Activated gamma-delta T cell treated with Interleukin-2 at 50 U/mL for 16 hours (primary cell): ENCODE results near the gene PRKAG1.
A peak's percentile ranks its signal among the peaks of the same experiment; 100 is the strongest.

Experiments used
- DNase-seq: peaks from one replicate; pipeline ENCODE4 v3.0.0-alpha.2; 2020

The PRKAG1 gene

DNA sequence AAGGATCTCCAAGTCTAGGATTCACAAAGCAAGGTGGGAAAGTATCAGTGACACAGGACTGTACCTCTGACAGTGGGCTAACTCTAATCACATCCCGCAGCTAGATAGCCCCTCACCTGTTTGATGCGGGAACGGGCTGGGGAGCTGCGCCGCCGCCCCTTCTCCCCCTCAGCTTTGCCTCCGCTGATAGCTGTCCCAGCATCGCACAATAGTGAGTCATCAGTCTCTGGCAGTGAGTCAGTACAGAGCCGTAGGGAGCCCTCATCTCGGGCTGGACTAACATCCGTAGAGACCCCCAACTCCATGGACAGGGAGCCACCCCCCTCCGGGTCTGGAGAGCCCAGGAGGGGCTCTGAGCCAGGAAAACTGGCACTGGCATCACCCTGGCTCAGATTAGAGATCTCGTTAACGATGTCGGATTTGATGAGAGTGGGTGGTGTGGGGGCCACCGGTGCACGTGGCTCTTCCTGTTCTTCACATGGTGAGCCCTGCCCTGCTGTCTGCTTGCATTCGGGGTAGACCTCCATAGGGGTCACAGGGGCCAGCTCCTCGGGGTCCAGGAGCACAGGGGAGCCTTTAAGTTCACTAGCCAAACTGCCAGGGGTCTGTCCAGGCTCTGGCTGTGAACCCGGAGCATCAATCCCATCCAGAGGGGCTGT is 31.1 kb upstream of the PRKAG1 start:
- DNase-seq = no peak

DNA sequence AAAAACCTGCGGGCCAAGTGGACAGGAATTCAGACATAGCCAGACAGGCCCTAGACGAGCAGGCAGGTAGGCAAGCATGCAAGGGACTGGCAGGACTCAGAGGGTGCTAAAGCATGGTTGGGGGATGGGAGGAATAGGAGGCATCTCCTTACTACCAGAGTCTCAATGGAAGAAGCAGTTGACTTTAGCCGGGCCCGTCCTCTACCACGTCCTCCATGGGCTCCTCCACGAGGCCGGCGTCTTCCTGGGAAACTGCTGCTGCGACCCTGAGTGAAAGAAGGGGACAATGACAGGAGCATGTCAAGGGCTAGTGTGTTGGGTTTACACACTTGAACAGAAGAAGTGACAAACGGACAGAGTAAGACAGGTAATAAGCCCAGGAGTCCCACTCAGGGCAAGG is 30.4 kb upstream of the PRKAG1 start:
- no peak for DNase-seq

DNA sequence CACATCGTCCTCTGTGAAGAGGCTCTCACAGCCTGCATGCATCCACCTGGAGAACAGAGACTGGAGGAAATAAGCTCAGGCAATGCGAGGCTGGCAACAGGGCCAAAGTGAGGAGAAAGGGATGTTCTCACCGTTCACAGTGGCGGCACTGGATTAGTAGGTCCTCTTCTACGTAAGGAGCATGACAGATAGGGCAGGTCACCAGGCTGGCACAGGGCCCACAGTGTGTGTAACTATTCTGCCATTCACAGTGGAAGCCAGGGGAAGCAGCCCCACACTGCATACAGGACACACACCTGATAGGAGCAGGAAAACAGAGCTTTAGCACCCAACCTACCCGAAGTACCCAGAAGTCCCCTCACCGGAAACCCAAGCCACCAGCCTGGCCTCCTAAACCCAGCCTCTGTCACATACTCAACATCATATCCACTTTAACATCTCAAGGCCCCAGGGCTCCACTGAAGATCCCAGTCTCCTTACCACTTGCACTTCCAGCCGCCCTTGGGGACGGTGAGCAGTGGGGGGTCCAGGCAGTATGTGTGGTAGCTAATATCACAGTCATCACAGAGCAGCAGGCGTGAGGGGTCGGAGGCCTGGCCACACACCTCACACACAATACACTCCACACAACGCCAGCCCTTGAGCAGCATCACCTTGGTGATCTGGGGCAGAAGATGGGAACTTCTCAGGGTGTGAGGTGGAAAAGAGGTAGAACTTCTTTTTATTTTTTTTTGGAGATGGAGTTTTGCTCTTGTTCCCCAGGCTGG is 27.7 kb upstream of the PRKAG1 start:
- no peak for DNase-seq

DNA sequence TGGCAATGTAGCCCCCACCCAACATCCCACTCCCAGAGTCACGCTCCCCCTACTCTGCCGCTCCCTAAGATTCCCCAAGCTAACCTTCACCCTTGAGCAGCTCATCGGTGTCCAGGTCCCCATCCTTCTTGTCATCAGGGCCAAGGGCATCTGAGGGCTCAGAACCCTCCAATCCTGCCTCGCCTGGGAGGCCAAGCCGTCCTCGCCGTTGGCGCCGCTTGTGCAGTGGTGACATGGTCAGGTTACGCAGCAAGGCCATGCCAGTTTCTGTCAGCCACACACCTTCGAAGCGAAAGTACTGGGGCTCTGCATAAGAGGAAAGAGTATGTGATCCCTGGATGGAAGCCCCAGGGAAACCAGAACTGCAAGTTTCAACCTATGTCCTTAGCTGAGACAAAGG is 26.1 kb upstream of the PRKAG1 start:
- DNase-seq = no peak

DNA sequence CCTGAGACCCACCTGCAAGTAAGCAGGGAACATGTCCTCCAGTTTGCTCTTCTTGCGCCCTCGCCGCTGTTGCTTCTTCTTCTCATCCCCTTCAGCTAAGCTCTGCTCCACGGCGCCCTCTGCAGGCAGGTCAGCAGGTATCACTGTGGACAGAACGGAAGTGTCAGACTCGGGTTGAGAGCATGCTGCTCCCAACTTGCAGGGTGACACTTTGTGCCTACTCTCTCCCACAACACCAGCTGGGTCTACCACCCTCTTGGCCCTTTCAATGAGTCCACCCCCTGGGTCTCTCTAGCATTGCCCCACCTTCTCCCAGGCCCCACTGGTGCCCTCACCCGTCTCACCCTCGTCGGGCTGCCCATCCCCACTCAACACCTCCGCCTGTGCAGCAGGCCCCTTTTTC is 25.3 kb upstream of the PRKAG1 start:
- DNase-seq = peak; percentile 75

DNA sequence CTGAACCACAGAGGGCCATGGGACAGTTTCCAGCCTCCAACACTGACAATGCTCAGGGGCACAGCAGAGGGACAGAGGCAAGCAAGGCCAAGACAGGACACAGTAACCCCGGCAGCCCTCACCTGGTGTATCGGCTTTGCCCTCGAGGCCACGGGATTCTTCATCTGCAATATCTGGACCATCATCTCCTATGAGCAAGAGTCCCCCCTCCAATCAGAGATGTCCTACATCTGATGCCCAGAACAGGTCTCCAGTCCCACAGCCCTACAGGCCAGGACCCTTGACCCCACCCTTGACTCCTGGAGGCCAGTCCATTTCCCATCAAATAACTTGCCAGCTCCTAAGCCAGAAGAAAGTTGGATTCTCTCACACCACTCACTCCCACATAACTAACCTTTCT is 24.7 kb upstream of the PRKAG1 start:
- DNase-seq = no peak

DNA sequence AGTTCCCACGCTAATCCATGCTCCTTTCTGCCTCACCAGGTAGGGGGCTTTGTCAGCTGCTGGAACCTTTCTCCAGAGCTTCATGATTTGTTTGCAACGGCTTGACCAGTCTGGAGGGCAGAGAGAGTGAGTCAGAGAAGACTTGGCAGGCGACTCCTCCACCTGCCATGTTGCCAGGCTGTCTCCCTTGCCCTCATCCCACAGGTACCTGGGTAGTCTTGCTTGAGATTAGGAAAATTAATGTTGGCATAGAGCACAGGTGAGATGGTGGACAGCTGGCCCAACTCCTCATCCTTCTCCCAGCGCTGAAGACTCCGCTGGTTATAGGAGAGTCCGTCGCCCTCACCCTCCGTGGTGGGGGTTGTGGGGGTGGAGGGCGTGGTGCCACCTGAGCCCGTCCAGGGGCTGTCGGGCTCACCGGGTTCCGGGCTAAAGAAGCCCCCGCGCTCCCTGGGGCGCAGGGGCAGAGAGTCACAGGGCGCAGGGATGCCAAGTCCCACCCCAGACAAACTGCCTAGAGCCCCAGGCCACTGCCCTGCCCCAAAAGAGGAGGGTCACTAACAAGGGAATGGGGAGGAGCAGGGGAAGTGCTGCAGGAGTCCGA is 23.4 kb upstream of the PRKAG1 start:
- no peak for DNase-seq

DNA sequence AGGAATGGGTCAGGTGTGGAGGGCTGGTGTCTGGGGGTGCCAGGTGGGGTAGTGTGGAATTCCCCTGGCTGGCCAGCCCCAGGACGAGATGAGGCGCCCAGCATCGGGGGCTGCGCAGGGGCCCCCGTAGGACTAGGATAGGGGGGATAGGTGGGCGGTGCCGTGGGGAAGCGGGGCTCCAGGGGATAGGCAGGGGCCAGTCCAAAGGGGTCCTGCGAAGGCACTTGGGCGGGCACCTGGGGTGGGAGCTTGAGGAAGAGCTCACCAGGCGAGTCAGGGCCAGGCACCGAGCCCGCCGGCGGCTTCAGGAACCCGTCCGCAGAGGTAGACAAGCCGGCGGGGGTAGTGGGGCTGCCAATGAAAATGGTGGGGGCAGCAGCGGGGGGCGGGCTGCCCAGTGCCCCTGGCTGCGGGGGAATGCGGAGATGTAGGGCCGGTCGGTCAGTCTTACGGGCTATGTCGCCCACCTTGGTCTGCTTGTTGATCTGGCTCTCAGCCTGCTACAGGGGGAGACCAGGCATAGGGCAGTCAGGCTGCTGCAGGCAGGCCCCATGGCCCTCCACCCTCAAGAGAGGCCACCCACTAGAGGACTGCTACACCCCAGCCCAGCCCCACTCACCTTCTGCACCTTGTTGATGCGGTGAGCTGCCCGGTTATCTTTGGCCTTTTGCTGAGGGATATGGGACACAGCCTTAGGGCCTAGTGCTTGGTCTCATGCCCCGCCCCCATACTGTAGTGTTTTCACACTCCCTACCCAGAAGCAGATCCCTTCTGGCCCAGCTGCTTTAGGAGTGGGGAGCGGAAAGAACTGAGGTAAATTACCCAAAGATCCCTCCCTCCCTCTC is 22.7 kb upstream of the PRKAG1 start:
- no peak for DNase-seq

DNA sequence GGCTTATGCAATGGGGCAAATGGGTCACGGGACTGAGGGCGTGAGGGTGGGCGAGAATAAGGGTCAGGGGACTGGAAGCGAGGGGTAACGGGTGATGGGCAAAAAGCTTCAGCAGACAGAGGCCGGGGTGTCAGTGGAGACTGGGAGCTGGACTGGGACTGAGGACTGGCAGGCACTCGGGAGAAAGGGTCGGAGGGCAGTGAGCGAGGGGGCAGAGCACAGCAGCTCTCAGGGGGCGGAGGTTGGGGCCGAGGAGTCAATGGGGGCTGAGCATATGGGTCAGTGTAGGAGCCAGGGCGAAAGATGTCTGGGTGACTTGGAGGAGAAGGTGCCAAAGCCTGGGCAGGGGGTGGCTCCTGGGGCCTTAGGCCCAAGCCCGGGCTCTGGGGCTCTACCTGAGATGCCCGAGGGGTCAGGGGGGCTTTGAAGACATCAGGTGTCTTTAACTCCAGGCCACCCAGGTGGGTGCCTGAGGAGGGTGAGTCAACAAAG is 21.8 kb upstream of the PRKAG1 start:
- no peak for DNase-seq

DNA sequence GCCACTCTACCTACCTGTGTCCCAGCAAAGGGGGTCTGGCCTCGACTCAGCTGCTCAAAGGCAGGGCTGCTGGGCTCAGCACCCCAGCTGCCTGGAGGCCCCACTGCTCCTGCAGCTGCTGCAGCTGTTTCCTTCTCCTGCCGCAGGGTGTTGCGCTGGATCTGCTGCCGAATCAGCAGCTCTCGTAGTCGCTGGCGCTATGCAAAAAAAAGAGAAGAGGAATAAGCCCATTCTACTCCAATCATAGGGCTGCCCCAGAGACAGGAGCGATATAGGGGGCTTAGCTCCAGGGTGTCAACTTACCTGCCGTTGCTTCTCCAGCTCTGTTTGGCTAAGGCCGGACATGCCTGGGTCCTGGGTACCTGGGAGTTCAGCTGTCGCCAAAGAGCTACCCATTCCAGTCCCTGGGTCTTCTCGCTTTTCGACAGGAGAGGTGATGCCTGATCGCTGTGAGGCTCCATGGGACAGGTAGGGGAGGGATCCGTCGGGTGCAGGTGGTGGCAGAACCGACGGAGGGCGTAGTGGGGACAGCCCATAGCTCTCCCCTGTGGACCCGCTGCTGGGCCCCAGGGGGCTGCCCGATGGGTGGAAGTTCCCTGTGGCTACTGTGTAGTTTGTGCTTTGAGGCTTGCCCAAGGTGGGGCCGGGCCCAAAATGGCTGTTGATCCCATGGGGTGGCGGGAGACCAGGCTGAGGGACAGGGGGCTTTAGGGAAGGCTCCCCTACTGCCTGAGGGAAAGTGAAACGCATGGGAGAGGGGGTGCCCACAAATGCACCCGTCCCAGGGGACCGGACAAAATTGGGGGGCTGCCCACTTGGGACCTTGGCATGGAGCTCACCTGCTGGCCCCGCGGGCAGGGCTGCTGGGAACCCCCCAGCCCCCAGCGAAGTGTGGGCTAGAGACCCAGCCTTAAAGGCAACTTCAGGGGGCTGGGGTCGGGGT is 21.1 kb upstream of the PRKAG1 start:
- no peak for DNase-seq

DNA sequence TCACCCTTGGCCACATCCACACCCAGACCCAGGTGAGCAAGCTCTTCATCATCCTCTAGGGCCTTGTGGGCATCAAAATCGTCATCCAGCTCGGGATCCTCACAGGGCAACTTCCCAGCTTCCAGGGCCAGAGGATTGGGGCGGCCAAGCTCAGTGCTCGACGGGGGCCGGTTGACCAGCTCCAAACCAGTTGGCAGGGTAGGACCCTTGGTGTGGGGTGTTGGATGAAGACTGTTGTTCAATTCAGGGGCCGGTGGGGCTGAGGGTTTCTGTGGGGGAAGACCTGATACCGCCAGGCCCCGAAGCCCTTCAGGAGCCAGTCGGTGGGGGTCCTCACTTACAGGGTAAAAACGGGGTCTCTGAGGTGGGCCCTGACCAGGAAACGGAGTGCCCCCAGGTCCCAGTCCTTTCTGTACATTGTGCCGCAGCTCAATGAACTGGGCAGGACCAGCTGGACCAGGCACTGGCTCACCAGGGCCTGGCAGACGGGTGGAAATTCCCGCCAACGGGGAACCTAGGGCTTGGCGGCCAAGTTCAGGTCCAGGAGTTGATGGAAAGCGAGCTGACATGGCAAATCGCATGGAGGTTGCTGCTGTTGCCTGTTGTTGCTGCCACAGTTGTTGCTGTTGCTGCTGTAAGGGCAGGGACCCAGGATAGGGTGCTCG is 19.8 kb upstream of the PRKAG1 start:
- DNase-seq = no peak

DNA sequence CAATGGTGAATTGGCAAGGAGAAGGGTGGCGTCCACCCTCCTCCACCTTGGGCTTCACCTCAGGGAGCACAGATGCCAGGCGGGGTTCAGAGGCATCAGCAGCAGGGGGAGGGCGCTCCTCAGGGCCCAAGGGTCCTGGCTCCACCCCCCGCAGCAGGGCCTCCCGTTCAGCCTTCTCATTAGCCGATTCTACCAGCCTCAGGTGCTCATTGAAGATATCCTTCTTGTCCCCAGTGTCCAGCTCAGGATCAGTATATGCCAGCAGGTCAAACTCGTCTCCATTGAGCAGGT is 19.3 kb upstream of the PRKAG1 start:
- no peak for DNase-seq

DNA sequence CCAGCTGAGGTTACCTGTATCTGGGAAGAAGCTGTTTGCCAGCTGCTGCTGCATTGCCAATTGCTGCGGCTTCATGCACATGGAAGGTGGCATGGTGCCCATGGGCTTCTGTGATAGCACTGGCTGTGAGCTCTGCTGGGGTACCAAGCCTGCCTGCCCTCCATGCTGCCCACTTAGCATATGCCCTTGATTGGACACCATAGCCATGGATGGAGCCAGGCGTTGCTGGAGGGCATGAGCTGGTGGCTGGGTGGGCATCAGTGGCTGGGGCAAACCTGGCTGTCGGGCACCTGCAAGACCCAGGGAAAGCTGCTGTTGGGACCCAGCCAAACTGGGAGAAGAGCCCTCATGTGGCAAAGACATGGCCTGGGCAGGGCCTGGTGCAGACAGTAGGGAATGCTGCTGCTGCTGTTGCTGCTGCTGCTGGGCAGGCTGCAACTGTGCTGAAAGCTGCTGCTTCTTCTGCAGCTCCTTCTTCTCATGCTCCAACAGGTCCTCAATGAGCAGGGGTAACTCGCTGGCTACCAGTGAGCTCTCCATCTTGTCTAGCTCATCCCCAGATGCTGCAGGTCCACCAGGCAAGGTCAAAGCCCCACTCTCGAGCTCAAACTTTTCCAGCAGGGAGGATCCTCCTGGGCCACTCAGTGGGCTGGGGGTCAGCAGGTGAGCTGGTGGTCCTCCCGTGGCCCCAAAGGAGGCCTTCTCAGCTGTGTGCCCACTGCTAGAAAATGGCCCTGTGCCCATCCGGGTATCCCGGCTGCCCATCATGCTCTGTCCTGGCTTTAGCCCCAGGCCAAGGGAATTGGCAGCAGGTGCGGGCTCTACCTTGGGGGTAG is 18.8 kb upstream of the PRKAG1 start:
- DNase-seq = no peak

DNA sequence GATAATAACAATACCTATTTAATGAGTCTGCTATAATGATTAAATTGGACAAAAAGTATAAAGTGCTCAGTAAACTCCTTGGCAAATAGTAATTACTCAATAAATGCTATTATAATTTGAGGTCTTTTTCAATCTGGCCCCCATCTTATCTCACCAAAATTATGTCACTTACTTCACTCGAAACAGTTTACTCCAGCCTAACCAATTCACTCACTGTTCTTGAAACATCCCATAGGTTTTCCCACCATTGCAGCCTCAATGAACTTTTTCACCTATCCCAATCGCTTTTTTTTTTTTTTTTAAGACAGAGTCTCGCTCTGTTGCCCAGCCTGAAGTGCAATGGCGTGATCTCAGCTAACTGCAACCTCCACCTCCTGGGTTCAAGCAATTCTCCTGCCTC is 17.5 kb upstream of the PRKAG1 start:
- DNase-seq = no peak

DNA sequence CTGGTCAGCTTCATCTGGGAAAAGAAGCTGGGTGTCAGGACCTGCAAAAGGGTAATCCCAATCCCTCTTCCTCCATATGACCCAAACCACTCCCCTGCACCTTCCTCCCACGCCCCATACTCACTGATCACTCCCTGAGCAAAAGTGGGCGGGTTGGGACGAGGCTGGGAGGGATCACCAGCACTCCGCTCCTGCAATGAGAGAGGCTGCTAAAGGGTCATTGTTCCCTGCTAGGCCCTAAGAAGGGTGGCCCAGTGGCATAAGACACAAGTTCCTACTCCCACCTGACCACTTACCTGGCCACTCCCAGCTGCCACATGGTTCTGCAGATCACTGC is 15.7 kb upstream of the PRKAG1 start:
- DNase-seq = no peak

DNA sequence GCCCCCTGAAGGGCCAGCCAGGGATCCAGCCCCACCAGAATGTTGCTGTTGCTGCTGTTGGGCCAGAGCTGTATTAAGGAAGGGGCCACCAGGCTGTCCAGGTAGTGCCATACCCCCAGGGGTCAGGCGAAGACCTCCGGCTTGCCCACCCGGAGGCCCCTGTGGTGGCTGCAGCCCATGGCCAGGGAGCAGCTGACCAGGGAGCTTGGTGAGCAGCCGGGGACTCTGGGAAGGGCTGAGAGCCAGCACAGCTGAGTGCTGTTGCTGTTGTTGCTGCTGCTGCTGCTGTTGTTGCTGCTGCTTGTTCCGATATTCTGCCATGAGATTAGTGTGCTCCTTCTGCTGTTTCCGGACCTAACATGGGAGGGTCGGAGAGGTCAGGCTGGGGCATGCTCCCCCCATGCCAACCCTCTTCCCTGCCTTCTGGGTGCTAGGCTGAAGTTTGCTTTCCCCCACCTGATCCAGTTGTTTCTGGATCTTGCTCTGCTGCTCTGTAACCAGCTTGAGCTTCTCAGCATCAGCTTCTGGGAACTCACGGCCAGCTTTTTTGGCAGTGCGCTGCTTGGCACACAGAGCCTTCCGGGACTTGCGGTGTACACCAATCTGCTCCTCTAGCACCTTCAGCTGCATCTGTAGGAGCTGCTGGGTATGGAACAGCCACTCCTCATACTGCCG is 15.2 kb upstream of the PRKAG1 start:
- DNase-seq = no peak

DNA sequence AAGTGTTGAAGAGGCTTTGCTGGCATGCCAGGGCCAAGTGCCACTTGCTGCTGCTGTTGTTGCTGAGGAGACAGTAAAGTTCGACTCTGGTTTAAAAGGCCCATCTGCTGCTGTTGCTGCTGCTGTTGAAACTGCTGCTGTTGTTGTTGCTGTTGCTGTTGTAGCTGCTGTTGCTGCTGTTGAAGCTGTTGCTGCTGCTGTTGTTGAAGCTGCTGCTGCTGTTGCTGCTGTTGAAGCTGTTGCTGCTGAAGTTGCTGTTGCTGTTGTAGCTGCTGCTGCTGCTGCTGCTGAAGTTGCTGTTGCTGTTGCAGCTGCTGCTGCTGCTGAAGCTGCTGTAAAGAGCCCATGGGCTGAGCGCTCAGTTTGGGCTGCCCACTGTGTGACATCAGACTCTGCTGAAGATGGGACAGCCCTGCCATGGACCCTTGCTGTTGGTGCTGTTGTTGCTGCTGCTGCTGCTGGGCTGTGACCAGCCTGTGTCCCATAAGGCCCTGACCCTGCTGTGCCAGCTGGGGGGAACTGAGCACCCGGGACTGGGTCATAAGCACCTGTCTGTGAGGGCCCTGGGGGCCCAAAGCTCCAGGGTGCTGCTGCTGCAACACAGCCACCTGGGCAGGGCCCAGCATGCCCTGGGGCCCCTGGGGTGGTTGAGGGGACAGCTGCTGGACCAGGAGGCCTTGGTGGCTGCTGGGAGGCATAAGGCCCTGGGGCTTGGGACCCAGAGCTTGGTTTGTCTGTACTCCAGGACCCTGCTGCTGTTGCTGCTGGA is 14.3 kb upstream of the PRKAG1 start:
- DNase-seq = no peak

DNA sequence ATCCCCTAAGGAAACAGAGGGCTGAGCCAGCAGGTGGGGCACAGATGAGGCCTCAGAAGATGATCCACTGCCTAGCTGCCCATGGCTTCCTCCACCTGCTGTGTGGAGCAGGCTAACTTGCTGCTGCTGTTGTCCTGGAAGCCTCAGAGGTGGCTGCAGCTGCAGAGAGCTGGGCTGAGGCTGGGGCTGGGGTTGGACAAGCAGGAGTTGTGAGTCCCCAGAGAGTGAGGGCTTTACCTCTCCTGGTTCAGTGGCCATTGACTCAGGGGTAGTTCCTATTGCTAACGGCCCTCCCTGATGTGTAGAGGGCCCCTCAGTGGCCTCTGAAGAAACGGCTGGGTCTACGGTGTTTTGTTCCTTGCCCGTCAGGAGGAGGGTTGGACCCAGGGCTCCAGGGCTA is 13.7 kb upstream of the PRKAG1 start:
- DNase-seq = no peak

DNA sequence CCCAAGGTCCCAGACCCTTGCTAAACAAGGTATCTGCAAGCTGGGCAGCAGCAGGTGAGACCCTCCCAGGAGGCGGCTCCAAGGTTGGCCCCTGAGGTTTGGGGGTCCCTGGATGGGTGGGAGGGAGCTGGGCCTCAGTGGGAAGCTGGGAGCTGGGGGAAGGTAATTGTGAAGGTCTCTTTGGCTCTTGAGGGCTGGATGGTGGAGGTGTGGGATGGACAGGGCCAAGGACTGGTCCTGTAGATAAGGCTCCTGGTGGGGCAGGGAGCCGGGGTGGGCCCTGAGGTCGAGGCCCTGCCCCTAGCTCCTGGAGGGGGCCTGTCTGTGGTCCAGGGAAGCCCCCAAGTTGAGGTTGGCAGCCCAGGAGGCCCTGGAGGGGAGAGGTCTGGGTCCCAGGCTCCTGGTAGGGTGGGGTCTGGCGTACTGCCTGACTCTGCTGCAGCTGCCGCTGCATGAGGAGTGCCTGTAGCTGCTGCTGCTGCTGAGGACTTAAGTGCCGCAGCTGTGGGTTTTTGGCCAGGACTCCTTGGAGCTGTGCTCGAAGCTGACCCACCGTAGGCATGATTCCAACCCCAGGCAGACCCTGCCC is 13.1 kb upstream of the PRKAG1 start:
- no peak for DNase-seq
